Stimulated activated CD4-positive, alpha-beta T cell treated with anti-CD3 and anti-CD28 coated beads, TNF-alpha, amount 100 ng/mL, for 48 hours (primary cell): Measurements from ENCODE around the gene NUCKS1.

Experiments
- DNase-seq, 3 donors: peaks; one replicate each; pipeline ENCODE4 v3.0.0-alpha.2; 2020; ENCODE audit warnings: low read depth in 3 of 3

Gene NUCKS1

GRCh38 chr1:205750138-205751035, at the start of gene NUCKS1:
Gene NUCKS1, minus strand, starts transcription at chr1:205750182. Its CDS starts 209 bp downstream, at chr1:205749973.
- peak; percentile 91 to 97 (median 94) for DNase-seq

- no peak for DNase-seq
Observed at GRCh38 chr1:205798577-205798976, 48.6 kb upstream of the NUCKS1 start.

- no peak for DNase-seq
Observed at GRCh38 chr1:205797168-205797567, 47.2 kb upstream of the NUCKS1 start.

GRCh38 chr1:205794011-205794730, 44.2 kb upstream of the NUCKS1 start:
- no peak for DNase-seq

GRCh38 chr1:205792961-205793673, 43.1 kb upstream of the NUCKS1 start:
- DNase-seq = no peak

- no peak for DNase-seq
Observed at GRCh38 chr1:205792481-205792881, 42.5 kb upstream of the NUCKS1 start.

GRCh38 chr1:205791568-205792180, 41.7 kb upstream of the NUCKS1 start:
- peak in 2 of 3 donors; percentile 23 to 39 for DNase-seq

GRCh38 chr1:205787287-205787916, 37.4 kb upstream of the NUCKS1 start:
- no peak for DNase-seq

- DNase-seq = no peak
Observed at GRCh38 chr1:205786601-205787000, 36.6 kb upstream of the NUCKS1 start.

- DNase-seq = no peak
Observed at GRCh38 chr1:205785446-205785845, 35.5 kb upstream of the NUCKS1 start.

GRCh38 chr1:205783904-205784303, 33.9 kb upstream of the NUCKS1 start:
- no peak for DNase-seq

GRCh38 chr1:205783433-205783795, 33.4 kb upstream of the NUCKS1 start:
- DNase-seq = no peak

- no peak for DNase-seq
Observed at GRCh38 chr1:205782627-205783432, 32.8 kb upstream of the NUCKS1 start.

- no peak for DNase-seq
Observed at GRCh38 chr1:205780335-205780734, 30.4 kb upstream of the NUCKS1 start.

- no peak for DNase-seq
Observed at GRCh38 chr1:205777994-205778393, 28.0 kb upstream of the NUCKS1 start.

GRCh38 chr1:205775717-205776056, 25.7 kb upstream of the NUCKS1 start:
- DNase-seq = no peak

GRCh38 chr1:205775015-205775716, 25.2 kb upstream of the NUCKS1 start, which contains the start of gene RAB29:
Gene RAB29, minus strand, starts transcription at chr1:205775482. Its CDS starts 526 bp downstream, at chr1:205774956.
- peak; percentile 58 to 71 (median 71) for DNase-seq

- DNase-seq = peak in 2 of 3 donors; percentile 4 to 16
Observed at GRCh38 chr1:205774198-205775014, 24.4 kb upstream of the NUCKS1 start.

- no peak for DNase-seq
Observed at GRCh38 chr1:205772607-205773032, 22.6 kb upstream of the NUCKS1 start.
